GM19438 (cell line): ENCODE data around the gene GUCA2B.

Experiments used
- ATAC-seq: cut with Tn5 transposase; IDR thresholded peaks from one replicate; pipeline ENCODE4 v1.9.1; 2021; ENCODE audit warnings: low read depth; ENCODE audit not compliant: unreplicated experiment

GUCA2B gene

DNA sequence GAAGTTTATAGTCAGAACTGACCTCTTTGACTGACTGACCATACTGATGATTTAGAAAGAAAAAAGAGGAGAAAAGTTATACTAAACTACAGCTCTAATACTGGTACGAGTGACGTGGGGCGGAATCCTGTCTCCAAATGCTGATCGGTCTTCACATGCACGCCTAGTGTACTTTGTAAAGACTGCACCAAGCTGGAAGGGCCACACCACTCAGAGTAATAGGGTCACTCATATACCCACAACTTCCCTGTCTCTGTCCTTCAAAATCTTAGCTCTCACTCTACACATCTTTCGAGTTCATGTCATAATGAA, 30.7 kb downstream of the GUCA2B start:
- ATAC-seq = no peak

DNA sequence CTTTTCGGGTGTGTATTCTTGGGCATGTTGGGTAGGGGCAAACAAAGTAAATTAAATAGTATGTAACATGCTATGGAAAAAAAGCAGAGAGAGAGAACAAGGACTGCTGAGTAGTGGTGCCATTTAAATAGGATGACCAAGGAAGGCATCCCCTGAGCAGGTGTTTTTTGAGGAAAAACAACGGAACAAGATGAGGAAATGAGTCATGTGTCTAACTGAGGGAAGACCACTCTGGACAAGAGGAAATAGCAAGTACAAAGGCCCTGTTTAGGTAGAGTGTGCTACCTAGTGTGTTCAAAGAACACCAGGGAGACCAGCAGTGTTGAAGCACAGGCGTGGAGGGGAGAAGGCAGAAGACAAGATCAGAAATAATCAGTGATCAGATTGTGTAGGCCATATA, 31.4 kb downstream of the GUCA2B start:
- ATAC-seq = no peak

DNA sequence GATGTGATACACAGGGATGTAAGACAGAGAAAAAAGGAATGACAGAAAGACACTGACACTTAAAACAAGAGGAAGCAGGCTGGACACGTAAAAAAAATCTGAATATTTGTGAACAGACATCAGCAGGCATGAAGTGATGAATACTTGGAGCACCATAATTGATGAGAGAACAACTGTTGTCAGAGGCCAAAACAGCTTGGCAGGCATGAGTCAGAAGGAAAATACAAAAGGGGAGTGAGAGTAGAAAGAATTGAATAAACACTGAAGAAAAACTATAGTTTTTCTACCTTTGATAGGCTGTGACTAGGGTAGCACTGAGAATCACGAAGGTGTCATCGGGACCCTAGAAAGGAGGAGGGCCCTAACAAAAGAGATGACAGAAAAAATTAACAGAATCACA, 32.9 kb downstream of the GUCA2B start:
- no peak for ATAC-seq

DNA sequence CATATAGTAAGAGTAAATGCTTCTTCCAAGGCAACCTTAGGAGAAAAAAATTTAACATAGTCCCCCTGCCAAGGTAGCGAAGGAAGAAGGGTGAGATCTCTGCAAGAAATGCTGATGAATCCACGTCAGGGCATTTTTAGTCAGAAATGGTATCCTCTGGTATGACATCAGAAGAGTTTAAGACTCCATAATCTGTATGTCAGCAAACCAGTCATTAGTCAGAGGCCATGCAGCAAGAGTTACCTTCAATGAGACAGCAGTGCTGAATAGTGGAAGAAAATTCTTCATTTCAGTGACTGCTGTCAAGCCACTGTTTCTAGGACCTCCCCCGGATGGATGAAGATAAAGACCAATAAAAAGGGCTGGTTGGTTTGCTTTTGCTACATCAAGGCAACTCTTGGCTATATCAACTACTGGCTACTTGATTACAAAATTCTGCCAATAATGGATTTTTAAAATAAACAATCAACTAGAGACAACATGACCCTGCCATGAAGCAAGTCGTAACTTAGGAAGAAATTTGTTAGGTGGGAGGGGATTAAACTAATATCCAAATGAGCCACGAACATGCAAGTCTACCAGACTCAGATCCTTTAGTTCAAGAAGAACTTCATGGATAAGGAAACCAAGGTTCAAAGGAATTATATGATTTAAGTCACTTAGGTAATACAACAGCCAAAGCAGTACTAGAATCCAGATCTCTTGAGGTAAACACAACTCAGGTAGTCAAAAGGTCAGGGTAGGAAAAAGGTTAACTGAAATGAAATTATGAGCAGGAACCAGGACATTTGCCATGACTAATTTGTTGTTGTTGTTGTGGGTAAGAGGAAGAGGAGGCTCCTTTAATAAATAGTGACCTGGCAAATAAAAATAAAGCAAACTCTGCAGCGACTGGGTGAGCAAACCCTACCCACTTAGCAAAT, 37.0 kb downstream of the GUCA2B start:
- ATAC-seq = no peak

DNA sequence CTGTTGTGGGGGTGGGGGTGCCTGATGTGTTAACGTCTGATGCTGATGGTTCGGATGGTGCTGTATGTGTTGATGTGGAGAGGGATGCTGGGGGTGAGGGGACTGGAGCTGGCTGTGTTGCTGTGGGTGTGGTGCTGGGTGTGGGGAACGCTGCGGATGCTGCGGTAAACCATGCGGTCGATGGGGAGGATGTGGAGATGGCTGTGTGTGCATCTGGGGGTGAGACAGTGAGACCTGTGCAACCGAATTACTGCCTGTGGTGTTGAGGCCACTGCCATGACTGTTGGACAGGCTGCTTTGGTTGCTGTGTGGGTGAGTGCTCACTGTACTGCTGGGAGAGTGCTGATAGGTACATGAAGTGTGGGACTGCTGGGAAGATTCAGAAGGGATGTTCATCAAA, 38.1 kb downstream of the GUCA2B start:
- no peak for ATAC-seq

DNA sequence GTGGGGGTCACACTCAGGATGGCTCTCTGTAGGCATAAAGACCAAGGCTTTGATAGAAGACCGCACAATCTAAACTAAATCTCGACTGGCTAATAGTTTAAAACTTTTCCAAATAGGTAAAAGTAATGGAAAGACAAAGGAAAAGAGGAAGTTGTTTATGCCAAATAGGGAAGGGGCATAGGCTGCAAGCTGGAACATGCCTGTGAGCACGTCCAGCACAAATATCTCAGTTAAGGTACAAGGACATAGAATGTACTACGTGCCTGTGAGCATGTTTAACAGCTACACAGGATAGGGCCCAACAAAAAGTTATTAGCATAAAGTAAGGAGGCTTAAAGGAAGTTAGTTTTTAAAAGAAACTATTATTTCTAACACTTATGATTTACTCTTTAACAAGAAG, 38.9 kb downstream of the GUCA2B start:
- no peak for ATAC-seq

DNA sequence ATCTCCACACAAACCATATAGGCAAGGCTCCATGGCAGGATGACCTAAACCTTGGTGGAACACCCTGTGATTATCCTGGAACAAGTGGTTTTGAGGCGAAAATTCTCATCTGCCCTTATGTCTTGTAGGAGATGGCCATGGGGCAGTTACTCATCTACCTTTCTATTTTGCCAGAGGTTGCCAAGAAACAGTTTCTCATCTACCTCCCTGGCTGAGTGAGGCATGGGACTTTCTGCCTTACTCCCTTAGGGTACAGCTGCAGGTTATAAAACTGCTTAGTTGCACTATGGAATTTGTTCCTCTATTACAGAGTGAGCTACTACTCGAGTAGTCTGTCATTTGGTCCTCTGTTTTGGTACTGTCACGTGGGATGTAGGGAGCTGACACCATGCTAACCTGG, 42.6 kb downstream of the GUCA2B start:
- ATAC-seq = no peak

DNA sequence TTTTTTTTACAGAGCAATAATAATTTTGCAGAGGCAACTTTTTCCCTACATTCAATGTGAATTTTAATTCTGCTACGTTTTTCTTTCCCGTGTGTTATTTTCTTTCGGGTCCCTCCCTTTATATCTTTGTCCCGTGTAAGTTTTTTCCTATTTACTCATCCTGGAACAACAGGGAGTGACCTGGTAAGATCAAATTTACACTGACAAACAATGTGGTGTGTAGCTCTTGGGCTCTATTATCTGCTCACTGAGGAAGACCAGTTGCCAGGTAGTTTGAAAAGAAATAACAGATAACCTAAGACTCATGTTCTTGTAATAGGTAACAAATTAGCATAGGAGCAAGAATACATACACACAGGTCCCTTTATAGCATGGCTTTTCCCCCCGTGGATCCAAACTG, 45.0 kb downstream of the GUCA2B start:
- ATAC-seq = no peak

DNA sequence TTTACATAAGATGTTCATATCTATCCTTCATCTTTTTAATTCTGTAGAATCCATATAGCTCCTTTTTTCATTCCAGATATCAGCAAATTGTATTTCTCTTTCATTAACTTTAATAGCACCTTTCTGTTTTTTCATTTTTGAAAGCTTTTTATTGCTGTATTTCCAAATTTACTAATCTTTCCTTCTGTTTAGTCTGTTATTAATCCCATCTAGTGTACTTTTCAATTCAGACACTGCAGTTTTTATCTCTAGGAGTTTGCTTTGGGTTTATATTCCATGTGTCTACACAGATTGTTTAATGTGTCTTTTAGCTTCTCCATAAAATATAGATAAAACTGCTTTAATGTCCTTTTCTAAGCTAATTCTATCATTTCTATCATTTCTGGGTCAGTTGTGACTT, 48.8 kb downstream of the GUCA2B start:
- ATAC-seq = no peak
